Measurements from ENCODE around the gene DCDC1. TPM values are rescaled to one million over a fixed set of nuclear protein-coding genes. Genes with fewer than 3 reads are reported as not detected.
A peak's percentile ranks its signal among the peaks of the same experiment; 100 is the strongest.

Gene DCDC1
- total RNA-seq, 1 experiment from 2014 or later: 0.22 TPM

DNA sequence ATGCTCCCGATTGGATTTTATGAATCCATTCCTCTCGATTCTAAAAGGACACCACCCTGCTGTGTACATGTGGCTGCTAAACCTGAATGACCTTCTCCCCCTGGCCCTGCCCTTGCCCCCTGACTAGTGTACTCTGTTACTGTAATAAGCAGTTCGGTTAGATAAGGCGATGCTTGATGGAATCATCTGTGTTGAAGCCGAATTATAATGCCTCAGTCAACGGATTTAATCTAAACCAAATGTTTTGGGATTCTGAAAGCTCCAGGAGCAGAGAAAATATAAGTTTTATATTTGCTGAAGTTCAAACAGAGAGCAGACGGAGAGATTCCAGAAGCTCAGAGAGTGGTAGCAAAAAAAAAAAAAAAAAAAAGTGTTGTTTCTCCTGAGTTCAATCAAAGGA lies 508.0 kb downstream of the DCDC1 start:
- peak; percentile 14; the same call in 1 of the 2 replicates for ATAC-seq
- Mint-ChIP-seq H3K4me3 (no peak overlapping the region), H3K9me3 (peaks cover 8% of the 10 kb centered on the region; the same call in 1 of the 2 replicates), H3K36me3 (no peaks in the 10 kb centered on the region; the same call in 1 of the 2 replicates), H3K4me1 (peaks cover 41% of the 10 kb centered on the region), H3K27ac (no peak overlapping the region), H3K27me3 (ENCODE audit: low read depth) (peaks cover 2% of the 10 kb centered on the region; the same call in 1 of the 2 replicates)
- ChIA-PET POLR2A (no interaction called here), CTCF (interaction anchor here (2.6 kb wide), 1 partner anchor 53 kb away, joined by 7 read pairs; no protein-coding TSS in a partner anchor)
- TF ChIP-seq SOX15 (CRISPR knock-in tag; IDR thresholded peaks at IDR 0.05) (no peak), FOXP1 (CRISPR knock-in tag; IDR thresholded peaks at IDR 0.05; ENCODE audit: borderline replicate concordance) (no peak), MYBL2 (CRISPR knock-in tag; IDR thresholded peaks at IDR 0.05) (no peak), MXD4 (CRISPR knock-in tag; IDR thresholded peaks at IDR 0.05; ENCODE audit: borderline replicate concordance) (no peak), ZNF416 (CRISPR knock-in tag; IDR thresholded peaks at IDR 0.05) (no peak), ZBTB21 (CRISPR knock-in tag; IDR thresholded peaks at IDR 0.05; ENCODE audit: borderline replicate concordance) (no peak), NFE2L1 (CRISPR knock-in tag; IDR thresholded peaks at IDR 0.05) (no peak), ZNF671 (CRISPR knock-in tag; IDR thresholded peaks at IDR 0.05) (no peak), ELF4 (CRISPR knock-in tag; IDR thresholded peaks at IDR 0.05; ENCODE audit: low read depth) (no peak), JUN (CRISPR knock-in tag; IDR thresholded peaks at IDR 0.05) (no peak), NR3C1 (CRISPR knock-in tag; conservative IDR thresholded peaks at IDR 0.05; ENCODE audit: low read depth) (no peak), ZNF232 (CRISPR knock-in tag; IDR thresholded peaks at IDR 0.05) (no peak)
- TF ChIP-seq, protein P1, sequence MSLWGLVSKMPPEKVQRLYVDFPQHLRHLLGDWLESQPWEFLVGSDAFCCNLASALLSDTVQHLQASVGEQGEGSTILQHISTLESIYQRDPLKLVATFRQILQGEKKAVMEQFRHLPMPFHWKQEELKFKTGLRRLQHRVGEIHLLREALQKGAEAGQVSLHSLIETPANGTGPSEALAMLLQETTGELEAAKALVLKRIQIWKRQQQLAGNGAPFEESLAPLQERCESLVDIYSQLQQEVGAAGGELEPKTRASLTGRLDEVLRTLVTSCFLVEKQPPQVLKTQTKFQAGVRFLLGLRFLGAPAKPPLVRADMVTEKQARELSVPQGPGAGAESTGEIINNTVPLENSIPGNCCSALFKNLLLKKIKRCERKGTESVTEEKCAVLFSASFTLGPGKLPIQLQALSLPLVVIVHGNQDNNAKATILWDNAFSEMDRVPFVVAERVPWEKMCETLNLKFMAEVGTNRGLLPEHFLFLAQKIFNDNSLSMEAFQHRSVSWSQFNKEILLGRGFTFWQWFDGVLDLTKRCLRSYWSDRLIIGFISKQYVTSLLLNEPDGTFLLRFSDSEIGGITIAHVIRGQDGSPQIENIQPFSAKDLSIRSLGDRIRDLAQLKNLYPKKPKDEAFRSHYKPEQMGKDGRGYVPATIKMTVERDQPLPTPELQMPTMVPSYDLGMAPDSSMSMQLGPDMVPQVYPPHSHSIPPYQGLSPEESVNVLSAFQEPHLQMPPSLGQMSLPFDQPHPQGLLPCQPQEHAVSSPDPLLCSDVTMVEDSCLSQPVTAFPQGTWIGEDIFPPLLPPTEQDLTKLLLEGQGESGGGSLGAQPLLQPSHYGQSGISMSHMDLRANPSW (CRISPR knock-in tag; conservative IDR thresholded peaks at IDR 0.05; ENCODE audit: low read depth): no peak
- TF ChIP-seq, protein P2, sequence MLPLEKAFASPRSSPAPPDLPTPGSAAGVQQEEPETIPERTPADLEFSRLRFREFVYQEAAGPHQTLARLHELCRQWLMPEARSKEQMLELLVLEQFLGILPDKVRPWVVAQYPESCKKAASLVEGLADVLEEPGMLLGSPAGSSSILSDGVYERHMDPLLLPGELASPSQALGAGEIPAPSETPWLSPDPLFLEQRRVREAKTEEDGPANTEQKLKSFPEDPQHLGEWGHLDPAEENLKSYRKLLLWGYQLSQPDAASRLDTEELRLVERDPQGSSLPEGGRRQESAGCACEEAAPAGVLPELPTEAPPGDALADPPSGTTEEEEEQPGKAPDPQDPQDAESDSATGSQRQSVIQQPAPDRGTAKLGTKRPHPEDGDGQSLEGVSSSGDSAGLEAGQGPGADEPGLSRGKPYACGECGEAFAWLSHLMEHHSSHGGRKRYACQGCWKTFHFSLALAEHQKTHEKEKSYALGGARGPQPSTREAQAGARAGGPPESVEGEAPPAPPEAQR (CRISPR knock-in tag; IDR thresholded peaks at IDR 0.05): no peak
- TF ChIP-seq, protein P3, sequence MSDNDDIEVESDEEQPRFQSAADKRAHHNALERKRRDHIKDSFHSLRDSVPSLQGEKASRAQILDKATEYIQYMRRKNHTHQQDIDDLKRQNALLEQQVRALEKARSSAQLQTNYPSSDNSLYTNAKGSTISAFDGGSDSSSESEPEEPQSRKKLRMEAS (CRISPR knock-in tag; IDR thresholded peaks at IDR 0.05): no peak
- TF ChIP-seq, protein P4, sequence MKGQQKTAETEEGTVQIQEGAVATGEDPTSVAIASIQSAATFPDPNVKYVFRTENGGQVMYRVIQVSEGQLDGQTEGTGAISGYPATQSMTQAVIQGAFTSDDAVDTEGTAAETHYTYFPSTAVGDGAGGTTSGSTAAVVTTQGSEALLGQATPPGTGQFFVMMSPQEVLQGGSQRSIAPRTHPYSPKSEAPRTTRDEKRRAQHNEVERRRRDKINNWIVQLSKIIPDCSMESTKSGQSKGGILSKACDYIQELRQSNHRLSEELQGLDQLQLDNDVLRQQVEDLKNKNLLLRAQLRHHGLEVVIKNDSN (CRISPR knock-in tag; IDR thresholded peaks at IDR 0.05): no peak
- TF ChIP-seq, protein P5, sequence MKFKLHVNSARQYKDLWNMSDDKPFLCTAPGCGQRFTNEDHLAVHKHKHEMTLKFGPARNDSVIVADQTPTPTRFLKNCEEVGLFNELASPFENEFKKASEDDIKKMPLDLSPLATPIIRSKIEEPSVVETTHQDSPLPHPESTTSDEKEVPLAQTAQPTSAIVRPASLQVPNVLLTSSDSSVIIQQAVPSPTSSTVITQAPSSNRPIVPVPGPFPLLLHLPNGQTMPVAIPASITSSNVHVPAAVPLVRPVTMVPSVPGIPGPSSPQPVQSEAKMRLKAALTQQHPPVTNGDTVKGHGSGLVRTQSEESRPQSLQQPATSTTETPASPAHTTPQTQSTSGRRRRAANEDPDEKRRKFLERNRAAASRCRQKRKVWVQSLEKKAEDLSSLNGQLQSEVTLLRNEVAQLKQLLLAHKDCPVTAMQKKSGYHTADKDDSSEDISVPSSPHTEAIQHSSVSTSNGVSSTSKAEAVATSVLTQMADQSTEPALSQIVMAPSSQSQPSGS (CRISPR knock-in tag; IDR thresholded peaks at IDR 0.05; ENCODE audit: borderline replicate concordance, low read depth): no peak
- TF ChIP-seq, protein P6, sequence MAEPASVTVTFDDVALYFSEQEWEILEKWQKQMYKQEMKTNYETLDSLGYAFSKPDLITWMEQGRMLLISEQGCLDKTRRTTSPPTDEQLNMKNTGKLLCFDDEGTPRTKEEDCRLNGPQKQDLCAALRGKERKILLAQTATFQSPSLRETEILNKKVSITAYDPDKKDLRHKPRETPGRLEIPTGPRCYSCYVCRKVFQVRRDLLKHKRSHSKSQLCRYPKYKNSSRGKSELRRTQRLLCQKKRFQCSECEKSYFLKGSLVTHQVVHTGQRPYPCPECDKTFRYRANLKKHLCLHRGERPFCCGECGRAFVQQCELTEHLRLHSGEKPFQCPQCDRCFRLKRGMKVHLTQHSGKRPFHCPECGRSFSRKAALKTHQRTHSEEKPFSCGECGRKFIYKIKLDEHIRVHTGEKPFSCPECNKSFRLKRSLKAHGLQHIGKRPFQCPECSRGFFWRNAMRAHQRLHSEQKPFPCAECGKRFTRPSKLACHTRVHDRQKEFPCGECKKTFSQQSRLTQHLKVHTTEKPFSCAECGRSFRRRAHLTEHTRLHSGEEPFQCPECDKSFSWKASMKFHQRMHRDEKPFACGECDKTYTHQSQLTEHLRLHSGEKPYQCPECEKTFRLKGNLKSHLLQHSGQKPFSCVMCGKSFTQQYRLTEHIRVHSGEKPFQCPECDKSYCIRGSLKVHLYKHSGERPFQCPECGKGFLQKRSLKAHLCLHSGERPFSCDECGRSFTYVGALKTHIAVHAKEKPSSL (CRISPR knock-in tag; conservative IDR thresholded peaks at IDR 0.05): no peak
- DNase-seq (ENCODE audit: low spot score): no peak

Data from WTC11 (cell line).